IMR-90 (cell line): ENCODE data around the gene STUM. TPM values are rescaled to one million over a fixed set of nuclear protein-coding genes. Genes with fewer than 3 reads are reported as not detected.

Source experiments
- ATAC-seq: fragments of 200-7000 bp; cut with Tn5 transposase; 2 replicates; pipeline ENCODE4 v1.9.1; 2020; ENCODE audit warnings: low read depth, mild to moderate bottlenecking, moderate library complexity
- BruUV-seq: library from RNA; stranded (reverse); fragments of 400-500 nt; replicated peaks from 2 replicates; lab custom pipeline; 2021; lab: Mats Ljungman, UMichigan
- CTCF ChIA-PET: fragments of 300-600 bp; formaldehyde crosslinking; extraction: SDS; loops from one replicate; lab custom pipeline; 2021; ENCODE audit warnings: antibody characterized with exemption; lab: Yijun Ruan, JAX
- POLR2A ChIA-PET: fragments of 300-600 bp; sonication (Branson Sonifier 250); formaldehyde crosslinking; loops from one replicate; lab custom pipeline; 2022; ENCODE audit warnings: antibody characterized with exemption; ENCODE audit not compliant: unreplicated experiment; lab: Charles Lee
- DNase-seq: peaks from one replicate; pipeline ENCODE4 v3.0.0; 2013
- H2AFZ ChIP-seq: replicated peaks from 2 replicates; pipeline ENCODE3; 2013; ENCODE audit warnings: low read length, mild to moderate bottlenecking; ENCODE audit not compliant: poor library complexity
- H2AK5ac ChIP-seq: 2 replicates; pipeline ENCODE4 v1.6.1; 2013; ENCODE audit warnings: low read depth, low read length, inconsistent platforms
- H2AK9ac ChIP-seq: replicated peaks from 2 replicates; pipeline ENCODE3; 2013; ENCODE audit warnings: mild to moderate bottlenecking, low read depth, low read length, moderate library complexity; ENCODE audit not compliant: poor library complexity
- H2BK120ac ChIP-seq: 2 replicates; pipeline ENCODE4 v1.6.1; 2013; ENCODE audit warnings: low read depth, low read length, inconsistent platforms
- H2BK15ac ChIP-seq: 3 replicates; pipeline ENCODE4 v1.6.1; 2013; ENCODE audit warnings: low read depth, low read length, inconsistent platforms
- H2BK20ac ChIP-seq: 2 replicates; pipeline ENCODE4 v1.6.1; 2013; ENCODE audit warnings: low read depth, mild to moderate bottlenecking, inconsistent platforms, low read length, moderate library complexity
- H2BK5ac ChIP-seq: 2 replicates; pipeline ENCODE4 v1.6.1; 2013; ENCODE audit warnings: mild to moderate bottlenecking, low read depth, low read length, inconsistent platforms; ENCODE audit not compliant: poor library complexity, severe bottlenecking
- H3K14ac ChIP-seq: replicated peaks from 2 replicates; pipeline ENCODE4 v1.6.1; 2013; ENCODE audit warnings: low read depth, low read length, inconsistent platforms
- H3K18ac ChIP-seq: 2 replicates; pipeline ENCODE4 v1.6.1; 2013; ENCODE audit warnings: low read depth, low read length, control low read depth
- H3K23ac ChIP-seq: 2 replicates; pipeline ENCODE4 v1.6.1; 2013; ENCODE audit warnings: low read depth, low read length, inconsistent platforms
- H3K27ac ChIP-seq: 2 replicates; pipeline ENCODE4 v1.5.1; 2013; ENCODE audit warnings: mild to moderate bottlenecking, control low read depth, low read length; ENCODE audit not compliant: insufficient read depth
- H3K27me3 ChIP-seq: 2 replicates; pipeline ENCODE4 v1.6.1; 2013; ENCODE audit warnings: low read length; ENCODE audit not compliant: control insufficient read depth, insufficient read depth
- H3K36me3 ChIP-seq: 2 replicates; pipeline ENCODE4 v1.6.1; 2013; ENCODE audit warnings: low read length, mixed read lengths; ENCODE audit not compliant: control insufficient read depth, insufficient read depth
- H3K4ac ChIP-seq: 2 replicates; pipeline ENCODE4 v1.6.1; 2013; ENCODE audit warnings: low read depth, low read length, inconsistent platforms
- H3K4me1 ChIP-seq: 2 replicates; pipeline ENCODE4 v1.6.1; 2013; ENCODE audit warnings: low read length, mixed read lengths; ENCODE audit not compliant: control insufficient read depth, insufficient read depth
- H3K4me2 ChIP-seq: 2 replicates; pipeline ENCODE4 v1.6.1; 2013; ENCODE audit warnings: low read depth, mild to moderate bottlenecking, control low read depth, low read length, moderate library complexity
- H3K4me3 ChIP-seq: 2 replicates; pipeline ENCODE4 v1.5.1; 2013; ENCODE audit warnings: low read depth, mild to moderate bottlenecking, control low read depth, low read length, moderate library complexity; ENCODE audit not compliant: insufficient read depth
- H3K56ac ChIP-seq: 2 replicates; pipeline ENCODE4 v1.6.1; 2013; ENCODE audit warnings: low read length, inconsistent platforms; ENCODE audit not compliant: insufficient read depth; ENCODE audit errors: extremely low read depth
- H3K79me1 ChIP-seq, 2 experiments: 2 replicates each; pipeline ENCODE4 v1.6.1; 2013; ENCODE audit warnings: low read length in 2 of 2, inconsistent platforms in 1 of 2, low read depth in 1 of 2
- H3K9ac ChIP-seq: 2 replicates; pipeline ENCODE4 v1.6.1; 2013; ENCODE audit warnings: low read depth, low read length, control low read depth
- H3K9me1 ChIP-seq: 2 replicates; pipeline ENCODE4 v1.6.1; 2013; ENCODE audit warnings: low read length, inconsistent platforms; ENCODE audit not compliant: insufficient read depth
- H3K9me3 ChIP-seq: 2 replicates; pipeline ENCODE4 v1.6.1; 2013; ENCODE audit warnings: low read length; ENCODE audit not compliant: control insufficient read depth, insufficient read depth
- H4K20me1 ChIP-seq: 2 replicates; pipeline ENCODE4 v1.6.1; 2013; ENCODE audit warnings: low read length, inconsistent platforms; ENCODE audit not compliant: insufficient read depth
- H4K5ac ChIP-seq: 2 replicates; pipeline ENCODE4 v1.6.1; 2013; ENCODE audit warnings: mild to moderate bottlenecking, low read depth, low read length, control low read depth
- H4K8ac ChIP-seq, 2 experiments: 2 replicates each; pipeline ENCODE4 v1.6.1; 2013; ENCODE audit warnings: low read depth in 2 of 2, low read length in 2 of 2, control low read depth in 1 of 2, inconsistent platforms in 1 of 2
- H4K91ac ChIP-seq: 2 replicates; pipeline ENCODE4 v1.6.1; 2013; ENCODE audit warnings: low read depth, low read length, inconsistent platforms; ENCODE audit not compliant: insufficient read depth
- BHLHE40 ChIP-seq: fragments of 150-350 bp; IDR thresholded peaks from 2 replicates; pipeline ENCODE4 v1.6.1; 2016; ENCODE audit warnings: mild to moderate bottlenecking, low read depth, low read length
- CEBPB ChIP-seq: IDR thresholded peaks from 2 replicates; pipeline ENCODE4 v1.6.1; 2012; ENCODE audit warnings: low read depth, low read length, improper control_type of control experiment
- CHD1 ChIP-seq: IDR thresholded peaks from 2 replicates; pipeline ENCODE4 v1.6.1; 2012; ENCODE audit warnings: low read depth, low read length, improper control_type of control experiment
- ELK1 ChIP-seq: fragments of 150-350 bp; IDR thresholded peaks from 2 replicates; pipeline ENCODE4 v1.6.1; 2016; ENCODE audit warnings: low read depth, mild to moderate bottlenecking, low read length, moderate library complexity, borderline replicate concordance
- FOS ChIP-seq: fragments of 150-350 bp; IDR thresholded peaks from 2 replicates; pipeline ENCODE4 v1.6.1; 2016; ENCODE audit warnings: low read depth, low read length
- MAZ ChIP-seq: IDR thresholded peaks from 2 replicates; pipeline ENCODE4 v1.6.1; 2012; ENCODE audit warnings: low read depth, mild to moderate bottlenecking, low read length, improper control_type of control experiment, moderate library complexity, borderline replicate concordance
- POLR2A ChIP-seq: IDR thresholded peaks from 2 replicates; pipeline ENCODE4 v1.6.1; 2012; ENCODE audit warnings: mild to moderate bottlenecking, low read depth, low read length
- RAD21 ChIP-seq: IDR thresholded peaks from 2 replicates; pipeline ENCODE4 v1.6.1; 2012; ENCODE audit warnings: low read length, improper control_type of control experiment
- RFX5 ChIP-seq: IDR thresholded peaks from 2 replicates; pipeline ENCODE4 v1.8.0; 2012; ENCODE audit warnings: low read depth, mild to moderate bottlenecking, low read length, moderate library complexity
- SMC3 ChIP-seq: fragments of 150-350 bp; IDR thresholded peaks from 2 replicates; pipeline ENCODE4 v1.6.1; 2016; ENCODE audit warnings: low read depth, mild to moderate bottlenecking, antibody characterized with exemption, low read length, moderate library complexity
- WGBS, 2 experiments: methylation state at CpG; one replicate each; pipeline versions ENCODE4 v1.1.5 to v1.1.7; 2013; ENCODE audit warnings: missing lambda C conversion rate in 2 of 2; ENCODE audit not compliant: insufficient read length in 1 of 2; ENCODE audit errors: extremely low coverage in 2 of 2; 5-methylcytosine and 5-hydroxymethylcytosine counted together
- dilution Hi-C: fragments of 300-500 bp; cut with HindIII; formaldehyde crosslinking; loops from one replicate; pipeline ENCODE4 v1.14.3; 2018; ENCODE audit warnings: low sequenced_read_pairs; ENCODE audit not compliant: unreplicated experiment
- in situ Hi-C: fragments of 300-500 bp; cut with MboI; formaldehyde crosslinking; loops from 3 replicates; pipeline ENCODE4 v1.14.3; 2019; ENCODE audit warnings: low sequenced_read_pairs, inconsistent platforms, mixed read lengths
- intact Hi-C: fragments of 100-400 bp; cut with micrococcal nuclease; formaldehyde crosslinking; loops from 2 replicates; pipeline ENCODE4 v1.10.0; 2022
- polyA plus RNA-seq, 3 experiments: library from polyadenylated mRNA; depleted of rRNA; stranded (reverse); fragments of >200 nt; gene quantifications; 2 replicates each; pipeline ENCODE4 v1.2.3, GENCODE V29; 2012; ENCODE audit warnings: low replicate concordance in 1 of 3
- total RNA-seq: library from RNA; depleted of rRNA; stranded (reverse); fragments of >200 nt; gene quantifications from 2 replicates; pipeline ENCODE4 v1.2.3, GENCODE V29; 2012
- TF ChIP-seq, protein P1 (sequence below): fragments of 150-350 bp; IDR thresholded peaks from 2 replicates; pipeline ENCODE4 v1.6.1; 2017; ENCODE audit warnings: mild to moderate bottlenecking, antibody characterized with exemption, low read length, low read depth
- TF ChIP-seq, protein P2 (sequence below): conservative IDR thresholded peaks from 2 replicates; pipeline ENCODE4 v1.5.1; 2012; ENCODE audit warnings: mild to moderate bottlenecking, low read depth, low read length, improper control_type of control experiment

The STUM gene
- total and polyA plus RNA-seq, 2 of the 4 experiments (the other 2 are of a cell fraction), result not detected

GRCh38 chr1:226648421-226648820 lies 99.9 kb downstream of the STUM start:
- Histone ChIP-seq H3K4me1 (peaks cover 15% of the 10 kb centered on the region), H3K36me3 (peaks cover 7% of the 10 kb centered on the region), H4K20me1 (no peaks in the 10 kb centered on the region), H4K5ac (no peak overlapping the region), H3K9ac (no peak overlapping the region), H4K8ac (no peak overlapping the region), H3K4ac (no peak overlapping the region), H3K9me3 (no peaks in the 10 kb centered on the region), H3K56ac (no peak overlapping the region), H2AFZ (no peak overlapping the region), H2AK5ac (no peak overlapping the region), H4K91ac (no peak overlapping the region), H3K79me1 (no peaks in the 10 kb centered on the region), H3K4me3 (no peak overlapping the region), H3K18ac (no peak overlapping the region), H3K9me1 (peaks cover 9% of the 10 kb centered on the region), H3K27me3 (no peaks in the 10 kb centered on the region), H2BK15ac (no peak overlapping the region), H2BK20ac (no peak overlapping the region), H3K4me2 (no peak overlapping the region), H2BK120ac (no peak overlapping the region), H2BK5ac (no peak overlapping the region), H3K27ac (no peak overlapping the region), H3K14ac (no peak overlapping the region), H2AK9ac (no peak overlapping the region), H3K23ac (no peak overlapping the region)
- WGBS, 2 experiments, result 77% methylated on average over 2 of the region's 6 CpGs; no CpG with 5 or more reads in 1 of the 2 experiments
- POLR2A ChIA-PET, result no interaction called here
- in situ Hi-C loops (no loop called here), intact Hi-C loops (no loop called here), dilution Hi-C loops (no loop called here)
- ATAC-seq, result no peak
- no TSS peak for BruUV-seq
- no peak for DNase-seq
- no peak for TF ChIP-seq RAD21
- TF ChIP-seq, protein P1, sequence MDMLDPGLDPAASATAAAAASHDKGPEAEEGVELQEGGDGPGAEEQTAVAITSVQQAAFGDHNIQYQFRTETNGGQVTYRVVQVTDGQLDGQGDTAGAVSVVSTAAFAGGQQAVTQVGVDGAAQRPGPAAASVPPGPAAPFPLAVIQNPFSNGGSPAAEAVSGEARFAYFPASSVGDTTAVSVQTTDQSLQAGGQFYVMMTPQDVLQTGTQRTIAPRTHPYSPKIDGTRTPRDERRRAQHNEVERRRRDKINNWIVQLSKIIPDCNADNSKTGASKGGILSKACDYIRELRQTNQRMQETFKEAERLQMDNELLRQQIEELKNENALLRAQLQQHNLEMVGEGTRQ, result no peak
- TF ChIP-seq RFX5, result no peak
- TF ChIP-seq FOS, result no peak
- TF ChIP-seq, protein P2, sequence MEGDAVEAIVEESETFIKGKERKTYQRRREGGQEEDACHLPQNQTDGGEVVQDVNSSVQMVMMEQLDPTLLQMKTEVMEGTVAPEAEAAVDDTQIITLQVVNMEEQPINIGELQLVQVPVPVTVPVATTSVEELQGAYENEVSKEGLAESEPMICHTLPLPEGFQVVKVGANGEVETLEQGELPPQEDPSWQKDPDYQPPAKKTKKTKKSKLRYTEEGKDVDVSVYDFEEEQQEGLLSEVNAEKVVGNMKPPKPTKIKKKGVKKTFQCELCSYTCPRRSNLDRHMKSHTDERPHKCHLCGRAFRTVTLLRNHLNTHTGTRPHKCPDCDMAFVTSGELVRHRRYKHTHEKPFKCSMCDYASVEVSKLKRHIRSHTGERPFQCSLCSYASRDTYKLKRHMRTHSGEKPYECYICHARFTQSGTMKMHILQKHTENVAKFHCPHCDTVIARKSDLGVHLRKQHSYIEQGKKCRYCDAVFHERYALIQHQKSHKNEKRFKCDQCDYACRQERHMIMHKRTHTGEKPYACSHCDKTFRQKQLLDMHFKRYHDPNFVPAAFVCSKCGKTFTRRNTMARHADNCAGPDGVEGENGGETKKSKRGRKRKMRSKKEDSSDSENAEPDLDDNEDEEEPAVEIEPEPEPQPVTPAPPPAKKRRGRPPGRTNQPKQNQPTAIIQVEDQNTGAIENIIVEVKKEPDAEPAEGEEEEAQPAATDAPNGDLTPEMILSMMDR, result no peak
- TF ChIP-seq MAZ, result no peak
- no peak for TF ChIP-seq ELK1
- TF ChIP-seq CEBPB, result no peak
- TF ChIP-seq POLR2A, result no peak
- no peak for TF ChIP-seq BHLHE40
- TF ChIP-seq SMC3, result no peak
- TF ChIP-seq CHD1, result no peak
- CTCF ChIA-PET, result no interaction called here
